ENCODE results near the gene TIMM29. TPM values are rescaled to one million over a fixed set of nuclear protein-coding genes. Genes with fewer than 3 reads are reported as not detected.

The TIMM29 gene
- total RNA-seq, 1 experiment from 2014 or later: 23.4 TPM

DNA sequence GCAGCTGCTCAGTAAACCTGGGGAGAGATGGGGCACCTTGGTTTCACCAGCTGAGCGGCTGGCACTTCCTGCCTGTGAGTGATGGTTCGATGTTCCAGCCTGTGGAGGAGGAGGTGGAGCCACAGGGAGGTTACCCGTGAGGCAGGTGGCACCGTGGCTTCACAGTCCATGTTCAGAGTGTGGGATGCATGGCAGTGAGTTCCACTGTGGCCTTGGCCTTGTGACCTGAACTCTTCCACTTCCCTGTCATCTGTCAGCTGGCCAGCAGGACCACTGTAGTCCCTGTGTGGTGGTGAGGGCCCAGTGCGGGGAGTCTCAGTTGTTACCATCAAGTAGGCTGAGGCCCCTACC is 49.1 kb downstream of the TIMM29 start:
- Histone ChIP-seq H2BK12ac (ENCODE audit: insufficient read length, low read depth, low read length) (no peak overlapping the region), H2AK5ac (ENCODE audit: insufficient read length, low read length) (no peak overlapping the region), H3K27ac (ENCODE audit: insufficient read length, low read depth, low read length) (no peak overlapping the region), H3K18ac (ENCODE audit: insufficient read length, low read depth, low read length) (no peak overlapping the region), H3K56ac (ENCODE audit: insufficient read length, low read depth, low read length) (no peak overlapping the region), H2BK5ac (ENCODE audit: insufficient read length, low read length) (no peak overlapping the region), H3K4me1 (ENCODE audit: insufficient read depth, low read length) (no peaks in the 10 kb centered on the region), H3K79me1 (ENCODE audit: insufficient read depth, low read depth, low read length, poor library complexity, severe bottlenecking) (peaks cover 3% of the 10 kb centered on the region), H3T11ph (ENCODE audit: low read length) (no peak overlapping the region), H3K79me2 (ENCODE audit: insufficient read depth, low read length) (peaks cover 50% of the 10 kb centered on the region; the same call in 1 of the 2 replicates), H2BK20ac (ENCODE audit: low read depth, low read length, poor library complexity, severe bottlenecking) (no peak overlapping the region), H4K5ac (ENCODE audit: insufficient read length, low read depth, low read length) (no peak overlapping the region), H2BK120ac (ENCODE audit: low read depth, low read length, poor library complexity, severe bottlenecking) (no peak overlapping the region), H4K8ac (replicated peaks; ENCODE audit: insufficient read length, low read depth, low read length) (no peak overlapping the region), H3K23ac (ENCODE audit: insufficient read length, low read depth, low read length) (no peak overlapping the region), H3K4me2 (ENCODE audit: insufficient read depth, insufficient read length, low read length) (no peak overlapping the region), H4K91ac (ENCODE audit: insufficient read length, low read depth, low read length) (no peak overlapping the region), H3K9ac (ENCODE audit: extremely low read depth, insufficient read length, low read length) (no peak overlapping the region), H3K4ac (ENCODE audit: low read depth, low read length) (no peak overlapping the region), H2AFZ (ENCODE audit: low read length) (no peak overlapping the region), H3K14ac (ENCODE audit: insufficient read depth, low read length) (no peak overlapping the region), H3K23me2 (ENCODE audit: insufficient read length, low read depth, low read length, poor library complexity, severe bottlenecking) (peaks cover 3% of the 10 kb centered on the region), H3K27me3 (ENCODE audit: insufficient read depth, low read length) (no peaks in the 10 kb centered on the region), H3K9me3 (ENCODE audit: control insufficient read depth, low read depth, low read length) (no peaks in the 10 kb centered on the region), H4K20me1 (ENCODE audit: control insufficient read depth, insufficient read depth, insufficient read length) (peaks cover 5% of the 10 kb centered on the region), H2BK15ac (ENCODE audit: low read depth, low read length) (no peak overlapping the region)
- Mint-ChIP-seq H3K9me3 (peaks cover 5 to 6% of the 10 kb centered on the region in 2 experiments; a peak in 4 of 5 replicates), H3K4me3 (no peak overlapping the region), H3K27me3 (ENCODE audit: low read depth) (no peaks in the 10 kb centered on the region), H3K27ac (peak overlapping the region in 1 of 3 experiments; percentile 52; a peak in 2 of 7 replicates), H3K36me3 (ENCODE audit: insufficient read depth in 1 of 3, low read depth in 3 of 3) (peaks cover 18 to 31% (median 19%) of the 10 kb centered on the region in 3 experiments), H3K4me1 (peaks cover 14 to 27% of the 10 kb centered on the region in 2 experiments)
- TF ChIP-seq, protein P1, sequence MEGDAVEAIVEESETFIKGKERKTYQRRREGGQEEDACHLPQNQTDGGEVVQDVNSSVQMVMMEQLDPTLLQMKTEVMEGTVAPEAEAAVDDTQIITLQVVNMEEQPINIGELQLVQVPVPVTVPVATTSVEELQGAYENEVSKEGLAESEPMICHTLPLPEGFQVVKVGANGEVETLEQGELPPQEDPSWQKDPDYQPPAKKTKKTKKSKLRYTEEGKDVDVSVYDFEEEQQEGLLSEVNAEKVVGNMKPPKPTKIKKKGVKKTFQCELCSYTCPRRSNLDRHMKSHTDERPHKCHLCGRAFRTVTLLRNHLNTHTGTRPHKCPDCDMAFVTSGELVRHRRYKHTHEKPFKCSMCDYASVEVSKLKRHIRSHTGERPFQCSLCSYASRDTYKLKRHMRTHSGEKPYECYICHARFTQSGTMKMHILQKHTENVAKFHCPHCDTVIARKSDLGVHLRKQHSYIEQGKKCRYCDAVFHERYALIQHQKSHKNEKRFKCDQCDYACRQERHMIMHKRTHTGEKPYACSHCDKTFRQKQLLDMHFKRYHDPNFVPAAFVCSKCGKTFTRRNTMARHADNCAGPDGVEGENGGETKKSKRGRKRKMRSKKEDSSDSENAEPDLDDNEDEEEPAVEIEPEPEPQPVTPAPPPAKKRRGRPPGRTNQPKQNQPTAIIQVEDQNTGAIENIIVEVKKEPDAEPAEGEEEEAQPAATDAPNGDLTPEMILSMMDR (conservative IDR thresholded peaks at IDR 0.05): no peak
- DNase-seq: no peak
- no CpG with 5 or more reads among the region's 5 CpGs for WGBS (ENCODE audit: extremely low coverage, insufficient read length, low lambda C conversion rate)

Other genes with a start within 250 kb of the TIMM29 start
- gene QTRT1, start 227.4 kb upstream of the TIMM29 start, total RNA-seq (2021): 63.1 and 63.6 TPM in 2 replicates
- gene DNM2, start 210.7 kb upstream of the TIMM29 start, total RNA-seq (2021): 136 and 152 TPM in 2 replicates
- 32.1 and 32.3 TPM in 2 replicates for gene TMED1, start 92.6 kb upstream of the TIMM29 start, total RNA-seq (2021)
- gene C19orf38, start 80.4 kb upstream of the TIMM29 start, total RNA-seq (2021): 0.20 TPM in 1 of 2 replicates, not detected in the other
- 111 and 113 TPM in 2 replicates for gene CARM1, start 57.3 kb upstream of the TIMM29 start, total RNA-seq (2021)
- 58.2 and 60.2 TPM in 2 replicates for gene YIPF2, start 172 bp upstream of the TIMM29 start, total RNA-seq (2021)
- 245 and 261 TPM in 2 replicates for gene SMARCA4, start 32.2 kb downstream of the TIMM29 start, total RNA-seq (2021)
- gene LDLR, start 160.7 kb downstream of the TIMM29 start, total RNA-seq (2021): 81.3 and 92.7 TPM in 2 replicates
- gene SPC24, start 227.0 kb downstream of the TIMM29 start, total RNA-seq (2021): 50.8 and 51.5 TPM in 2 replicates